Measurements from ENCODE around the gene ZFP36L1. TPM values are rescaled to one million over a fixed set of nuclear protein-coding genes. Genes with fewer than 3 reads are reported as not detected.

Gene ZFP36L1
- total and polyA plus RNA-seq, 2 of the 13 experiments (the other 11 are each of a cell fraction or from before 2014, with no cell fraction given) = 7.4 to 10.2 TPM

- TF ChIP-seq, protein P1, sequence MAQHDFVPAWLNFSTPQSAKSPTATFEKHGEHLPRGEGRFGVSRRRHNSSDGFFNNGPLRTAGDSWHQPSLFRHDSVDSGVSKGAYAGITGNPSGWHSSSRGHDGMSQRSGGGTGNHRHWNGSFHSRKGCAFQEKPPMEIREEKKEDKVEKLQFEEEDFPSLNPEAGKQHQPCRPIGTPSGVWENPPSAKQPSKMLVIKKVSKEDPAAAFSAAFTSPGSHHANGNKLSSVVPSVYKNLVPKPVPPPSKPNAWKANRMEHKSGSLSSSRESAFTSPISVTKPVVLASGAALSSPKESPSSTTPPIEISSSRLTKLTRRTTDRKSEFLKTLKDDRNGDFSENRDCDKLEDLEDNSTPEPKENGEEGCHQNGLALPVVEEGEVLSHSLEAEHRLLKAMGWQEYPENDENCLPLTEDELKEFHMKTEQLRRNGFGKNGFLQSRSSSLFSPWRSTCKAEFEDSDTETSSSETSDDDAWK (CRISPR knock-in tag; IDR thresholded peaks at IDR 0.05) = no peak
- TF ChIP-seq FOXA3 (CRISPR knock-in tag; IDR thresholded peaks at IDR 0.05) (peak; percentile 56), ZMYM3 (CRISPR knock-in tag; IDR thresholded peaks at IDR 0.05) (0 out of 2 replicates have a peak, but pooled peaks have one; percentile 42), EP300 (IDR thresholded peaks at IDR 0.05; ENCODE audit: low read depth in 2 of 2, low read length in 2 of 2) (peak in 1 of 2 experiments; percentile 70; a peak in 2 of 4 replicates), EP300 (CRISPR knock-in tag; IDR thresholded peaks at IDR 0.05; ENCODE audit: borderline replicate concordance) (no peak), FLYWCH1 (CRISPR knock-in tag; IDR thresholded peaks at IDR 0.05) (no peak), KDM3A (CRISPR knock-in tag; IDR thresholded peaks at IDR 0.05; ENCODE audit: low read depth) (no peak), SALL1 (CRISPR knock-in tag; IDR thresholded peaks at IDR 0.05) (peak; percentile 1; the same call in 1 of the 2 replicates), XBP1 (CRISPR knock-in tag; IDR thresholded peaks at IDR 0.05) (peak; percentile 56; the same call in 1 of the 2 replicates), CENPX (CRISPR knock-in tag; IDR thresholded peaks at IDR 0.05) (no peak), ZNF609 (CRISPR knock-in tag; IDR thresholded peaks at IDR 0.05; ENCODE audit: borderline replicate concordance) (0 out of 2 replicates have a peak, but pooled peaks have one; percentile 13), ZNF543 (CRISPR knock-in tag; IDR thresholded peaks at IDR 0.05) (peak; percentile 92; the same call in 1 of the 2 replicates), CEBPB (IDR thresholded peaks at IDR 0.05; ENCODE audit: borderline replicate concordance, low read depth, low read length) (peak; percentile 44; the same call in 1 of the 2 replicates), PHF5A (CRISPR knock-in tag; IDR thresholded peaks at IDR 0.05; ENCODE audit: low read depth, unreplicated experiment) (no peak), ETS1 (CRISPR knock-in tag; IDR thresholded peaks at IDR 0.05) (no peak), NFE2L2 (IDR thresholded peaks at IDR 0.05; ENCODE audit: low read length) (no peak), ZSCAN31 (CRISPR knock-in tag; IDR thresholded peaks at IDR 0.05; ENCODE audit: low read depth) (no peak)
- TF ChIP-seq, protein P2, sequence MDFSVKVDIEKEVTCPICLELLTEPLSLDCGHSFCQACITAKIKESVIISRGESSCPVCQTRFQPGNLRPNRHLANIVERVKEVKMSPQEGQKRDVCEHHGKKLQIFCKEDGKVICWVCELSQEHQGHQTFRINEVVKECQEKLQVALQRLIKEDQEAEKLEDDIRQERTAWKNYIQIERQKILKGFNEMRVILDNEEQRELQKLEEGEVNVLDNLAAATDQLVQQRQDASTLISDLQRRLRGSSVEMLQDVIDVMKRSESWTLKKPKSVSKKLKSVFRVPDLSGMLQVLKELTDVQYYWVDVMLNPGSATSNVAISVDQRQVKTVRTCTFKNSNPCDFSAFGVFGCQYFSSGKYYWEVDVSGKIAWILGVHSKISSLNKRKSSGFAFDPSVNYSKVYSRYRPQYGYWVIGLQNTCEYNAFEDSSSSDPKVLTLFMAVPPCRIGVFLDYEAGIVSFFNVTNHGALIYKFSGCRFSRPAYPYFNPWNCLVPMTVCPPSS (IDR thresholded peaks at IDR 0.05) = no peak
- TF ChIP-seq, protein P3, sequence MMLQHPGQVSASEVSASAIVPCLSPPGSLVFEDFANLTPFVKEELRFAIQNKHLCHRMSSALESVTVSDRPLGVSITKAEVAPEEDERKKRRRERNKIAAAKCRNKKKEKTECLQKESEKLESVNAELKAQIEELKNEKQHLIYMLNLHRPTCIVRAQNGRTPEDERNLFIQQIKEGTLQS (CRISPR knock-in tag; IDR thresholded peaks at IDR 0.05) = 0 out of 2 replicates have a peak, but pooled peaks have one; percentile 57
These were observed 9.2 kb downstream of the ZFP36L1 start (continued) for GRCh38 chr14:68783408-68784225.

All from HepG2 (cell line).